Kidney epithelial cell (primary cell): Measurements from ENCODE around the gene PDE6G. TPM values are rescaled to one million over a fixed set of nuclear protein-coding genes. Genes with fewer than 3 reads are reported as not detected.
A peak's percentile ranks its signal among the peaks of the same experiment; 100 is the strongest.

Experiments used
- DNase-seq: peaks from one replicate; pipeline ENCODE4 v3.0.0-alpha.2; 2010; ENCODE audit warnings: low read depth
- H3K27me3 ChIP-seq: 2 replicates; pipeline ENCODE4 v1.6.0; 2011; ENCODE audit warnings: low read length; ENCODE audit not compliant: control insufficient read depth, insufficient read depth
- H3K36me3 ChIP-seq: 2 replicates; pipeline ENCODE4 v1.5.1; 2011; ENCODE audit warnings: low read length; ENCODE audit not compliant: control insufficient read depth, insufficient read depth
- H3K4me3 ChIP-seq: 2 replicates; pipeline ENCODE4 v1.5.1; 2011; ENCODE audit warnings: low read depth, mild to moderate bottlenecking, control low read depth, low read length
- CTCF ChIP-seq: IDR thresholded peaks from 2 replicates; pipeline ENCODE4 v1.5.1; 2011; ENCODE audit warnings: mild to moderate bottlenecking, moderate library complexity, low read length, control low read depth, inconsistent platforms; ENCODE audit not compliant: insufficient read depth, poor library complexity, severe bottlenecking
- total RNA-seq: library from RNA; depleted of rRNA; stranded (reverse); fragments of >200 nt; gene quantifications from 2 replicates; pipeline ENCODE4 v1.2.3, GENCODE V29; 2015

The PDE6G gene
- total RNA-seq, 1 donor from 2014 or later, result 2.2 TPM

DNA sequence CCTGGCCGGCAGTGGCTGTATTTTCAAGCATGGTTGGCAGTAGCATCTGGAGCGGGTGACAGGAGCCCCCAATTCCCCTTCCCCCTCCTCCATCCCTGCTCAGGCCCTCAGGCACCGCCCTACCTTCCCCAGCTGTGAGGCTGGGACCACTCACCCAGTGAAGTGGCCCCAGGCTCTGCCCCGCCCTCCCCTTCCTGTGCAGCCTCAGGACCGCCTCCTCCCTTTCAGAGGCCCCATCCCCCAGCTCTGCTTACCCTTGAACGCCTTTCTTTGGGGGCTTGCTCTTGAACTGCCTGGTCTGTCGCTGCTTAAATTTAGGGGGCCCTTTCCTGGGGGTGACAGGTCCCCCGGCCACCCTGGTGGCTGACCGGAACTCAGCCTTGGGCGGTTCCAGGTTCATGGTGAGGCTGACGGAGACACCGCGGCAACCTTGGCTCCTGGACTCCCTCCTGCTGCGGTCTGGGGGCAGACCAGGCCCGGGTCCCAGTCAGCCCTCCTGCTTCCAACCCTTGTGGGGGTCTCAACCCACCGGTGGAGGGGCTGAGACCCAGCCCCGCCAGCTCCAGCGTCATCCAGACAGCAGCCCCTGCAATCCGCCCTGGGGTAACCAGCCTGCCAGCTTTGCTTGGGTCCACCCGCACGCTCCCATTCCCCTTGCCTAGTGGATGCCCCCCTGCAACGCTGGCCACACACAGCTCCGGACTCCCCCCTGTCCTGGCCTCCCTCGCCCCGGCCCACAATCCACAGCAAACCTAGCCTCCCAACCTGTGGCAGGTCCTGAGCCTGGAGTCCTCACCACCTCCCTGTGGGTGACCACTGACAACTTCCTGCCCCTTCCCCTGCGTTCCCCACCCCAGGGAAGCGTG is 3.2 kb downstream of the PDE6G start:
- H3K4me3 ChIP-seq, result no peak overlapping the region
- H3K36me3 ChIP-seq, result no peaks in the 10 kb centered on the region
- peaks cover 10% of the 10 kb centered on the region for H3K27me3 ChIP-seq
- no peak for DNase-seq
- TF ChIP-seq CTCF, result no peak

- peak; percentile 28 for DNase-seq
These were observed 4.7 kb downstream of the PDE6G start for GRCh38 chr17:81651692-81652091.

GRCh38 chr17:81650951-81651350 is 5.4 kb downstream of the PDE6G start:
- no peak overlapping the region for H3K4me3 ChIP-seq
- H3K27me3 ChIP-seq, result peaks cover 24% of the 10 kb centered on the region
- H3K36me3 ChIP-seq, result no peaks in the 10 kb centered on the region
- no peak for DNase-seq
- no peak for TF ChIP-seq CTCF

More at GRCh38 chr17:81651692-81652091, 4.7 kb downstream of the PDE6G start:
- Histone ChIP-seq H3K4me3 (no peak overlapping the region), H3K36me3 (no peaks in the 10 kb centered on the region), H3K27me3 (peaks cover 23% of the 10 kb centered on the region)
- TF ChIP-seq CTCF, result no peak

GRCh38 chr17:81648707-81649085 is 7.6 kb downstream of the PDE6G start:
- H3K4me3 ChIP-seq, result no peak overlapping the region
- peaks cover 24% of the 10 kb centered on the region for H3K27me3 ChIP-seq
- DNase-seq, result no peak
- H3K36me3 ChIP-seq, result no peaks in the 10 kb centered on the region
- no peak for TF ChIP-seq CTCF

DNA sequence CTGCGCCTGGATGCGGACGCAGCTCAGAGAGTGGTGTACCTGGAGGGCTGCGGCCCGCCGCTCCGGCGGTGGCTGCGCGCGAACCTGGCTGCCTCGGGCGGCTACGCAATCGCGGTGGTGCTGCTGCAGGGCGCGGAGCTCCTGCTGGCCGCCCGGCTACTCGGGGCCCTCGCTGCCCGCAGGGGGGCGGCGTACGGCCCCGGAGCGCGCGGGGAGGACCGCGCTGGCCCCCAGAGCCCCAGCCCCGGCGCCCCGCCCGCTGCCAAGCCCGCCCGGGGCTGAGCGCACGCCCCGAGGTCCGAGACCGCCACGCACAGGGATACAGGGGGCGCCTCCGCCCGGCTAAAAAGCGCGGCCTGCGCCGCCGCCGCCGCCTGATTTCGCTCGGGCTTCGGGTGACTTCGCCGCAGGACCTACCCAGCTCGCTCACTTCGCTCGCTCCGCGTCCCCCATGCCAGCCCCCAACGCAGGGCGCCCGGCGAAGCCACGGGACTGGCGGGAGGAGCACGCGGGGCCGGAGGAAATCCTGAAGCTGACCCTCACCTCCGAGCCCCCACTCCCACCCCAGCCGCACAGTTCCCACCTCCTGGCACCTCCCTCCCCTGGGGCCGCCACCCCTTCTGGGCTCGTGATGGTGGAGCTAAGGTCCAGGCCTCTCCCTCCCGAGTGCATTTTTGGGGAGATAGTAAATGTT is 8.2 kb downstream of the PDE6G start:
- DNase-seq, result no peak
- Histone ChIP-seq H3K36me3 (no peaks in the 10 kb centered on the region), H3K27me3 (peaks cover 24% of the 10 kb centered on the region), H3K4me3 (no peak overlapping the region)
- no peak for TF ChIP-seq CTCF
